AG08396 (cell line): Measurements from ENCODE around the gene UBE2Q2.
"Not testable (repeated sequence)": the region's sequence is repeated elsewhere in the genome, so short reads cannot be mapped to it uniquely, and the experiment has no call there.

Experiments used
- DNase-seq: peaks from one replicate; pipeline ENCODE4 v3.0.0; 2012; ENCODE audit warnings: low spot score, mixed read lengths

UBE2Q2 gene

DNA sequence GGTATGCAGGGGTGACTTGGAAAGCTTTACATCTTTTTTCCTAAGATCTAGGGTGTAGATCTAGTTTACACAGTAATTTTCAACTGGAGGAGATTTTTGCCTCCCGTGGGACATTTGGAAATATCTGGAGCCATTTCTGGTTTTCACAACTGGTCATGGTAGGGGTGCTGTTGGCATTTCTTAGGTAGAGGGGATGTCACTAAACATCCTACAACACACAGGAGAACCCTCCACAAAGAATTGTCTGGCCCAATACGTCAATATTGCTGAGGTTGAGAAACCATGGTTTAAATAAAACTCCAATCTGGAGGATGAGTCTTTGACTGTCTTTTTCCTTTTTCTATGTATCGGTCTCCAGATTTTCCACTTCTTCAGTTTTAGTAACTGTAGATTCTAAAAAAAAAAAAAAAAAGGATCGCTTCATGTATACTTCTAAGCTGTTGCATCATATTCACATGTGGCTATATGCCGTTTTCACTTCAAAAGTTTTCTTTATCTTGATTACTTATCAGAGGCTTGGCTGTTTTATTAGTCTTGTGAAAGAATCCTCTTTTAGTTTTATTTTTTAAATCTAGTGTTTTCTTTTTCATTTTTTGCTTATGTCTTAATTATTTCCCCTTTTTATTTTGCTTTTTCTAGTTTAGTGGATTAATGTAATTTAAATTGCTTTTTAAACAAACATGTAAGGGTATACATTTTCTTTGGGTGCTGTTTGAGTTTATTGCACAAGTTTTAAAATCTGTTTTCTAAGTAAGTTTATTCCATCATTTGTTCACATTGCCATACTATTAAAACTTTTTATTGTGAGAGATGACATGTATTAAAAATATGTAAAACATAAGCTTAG is 21.2 kb downstream of the UBE2Q2 start:
- DNase-seq, result no peak

DNA sequence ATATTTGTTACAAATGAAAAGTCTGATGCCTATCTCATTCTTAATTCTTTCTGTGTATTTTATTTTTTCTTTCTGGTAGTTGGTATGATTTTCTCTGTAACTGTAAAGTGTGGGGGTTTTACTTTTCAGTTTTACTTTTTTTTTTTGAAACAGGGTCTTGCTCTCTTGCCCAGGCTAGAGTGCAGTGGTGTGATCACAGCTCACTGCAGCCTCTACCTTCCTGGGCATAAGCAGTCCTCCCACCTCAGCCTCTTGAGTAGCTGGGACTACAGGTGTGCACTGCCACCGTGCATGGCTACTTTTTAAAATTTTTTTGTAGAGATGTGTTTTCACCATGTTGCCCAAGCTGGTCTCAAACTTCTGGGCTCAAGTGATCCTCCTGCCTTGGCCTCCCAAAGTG is 22.8 kb downstream of the UBE2Q2 start:
- DNase-seq, result not testable (repeated sequence)

DNA sequence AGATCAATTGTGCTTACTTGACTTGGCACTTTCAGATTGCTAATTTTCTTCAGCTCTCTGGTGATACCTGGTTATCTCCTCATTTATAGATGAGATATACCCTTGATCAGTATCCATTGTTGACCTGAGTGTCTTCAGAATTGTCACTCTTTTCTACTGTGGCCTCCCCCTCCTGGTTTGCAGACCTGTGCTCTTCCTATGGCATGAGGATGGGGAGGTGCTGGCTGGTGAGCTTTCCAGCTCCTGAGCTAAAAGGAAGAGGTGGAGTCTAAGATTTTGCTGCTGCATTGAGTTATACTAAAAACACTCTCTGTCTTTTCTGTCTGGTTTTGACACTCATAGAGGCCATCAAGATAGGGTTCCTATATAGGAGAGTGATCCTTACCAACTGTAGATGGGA is 23.7 kb downstream of the UBE2Q2 start:
- no peak for DNase-seq

DNA sequence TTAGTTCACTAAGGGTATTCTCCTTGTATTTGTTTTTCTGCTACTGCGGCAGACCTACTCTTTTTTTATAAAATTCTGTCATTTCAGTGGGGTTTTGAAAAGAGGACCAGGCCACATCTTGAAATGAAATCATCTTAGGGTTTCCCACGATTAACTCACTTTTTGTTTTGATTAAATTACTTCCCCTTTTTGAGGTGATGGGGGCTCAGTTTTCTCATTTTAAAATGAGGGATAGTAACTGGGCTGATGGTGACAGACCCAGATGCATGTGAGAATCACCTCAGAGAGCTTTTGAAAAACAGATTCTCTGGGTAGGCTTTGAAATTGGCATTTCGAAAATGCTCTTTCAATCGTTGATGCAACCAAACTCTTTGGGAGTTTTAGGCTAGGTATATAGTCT is 24.2 kb downstream of the UBE2Q2 start:
- no peak for DNase-seq

DNA sequence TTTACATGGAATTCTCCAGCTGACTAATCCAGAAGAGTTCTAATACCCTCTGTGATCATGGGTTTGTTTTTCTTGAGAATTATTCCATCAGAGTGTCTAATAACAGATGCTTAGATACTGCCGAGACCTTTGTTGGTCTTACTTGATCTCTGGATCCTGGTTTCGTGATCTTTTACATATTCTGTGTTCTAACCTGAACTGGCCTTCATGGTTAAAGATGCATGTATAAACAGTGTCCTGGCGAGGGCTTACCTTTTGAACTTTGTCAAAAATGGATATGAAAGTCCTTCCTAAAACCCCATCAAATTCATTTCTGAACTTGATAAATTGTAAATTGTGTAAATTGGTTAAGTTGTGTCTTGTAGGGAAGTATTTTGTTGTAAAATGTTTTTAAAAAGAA is 24.8 kb downstream of the UBE2Q2 start:
- DNase-seq, result no peak

DNA sequence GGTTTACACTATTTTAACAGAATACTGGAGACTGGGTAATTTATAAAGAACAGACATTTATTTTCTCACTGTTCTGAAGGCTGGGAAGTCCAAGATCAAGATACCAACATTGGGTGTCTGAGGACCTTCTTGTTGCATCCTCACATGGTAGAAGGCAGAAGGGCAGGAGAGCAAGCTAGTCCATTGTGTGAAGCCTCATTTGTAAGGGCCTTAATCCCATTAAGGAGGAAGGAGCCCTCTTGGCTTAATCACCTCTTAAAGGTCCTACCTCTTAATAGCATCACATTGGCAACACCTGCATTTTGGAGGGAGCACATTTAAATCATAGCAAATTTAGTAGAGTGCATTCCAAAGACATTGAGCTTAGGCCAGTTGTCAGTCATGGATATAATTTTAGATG is 26.2 kb downstream of the UBE2Q2 start:
- no peak for DNase-seq

DNA sequence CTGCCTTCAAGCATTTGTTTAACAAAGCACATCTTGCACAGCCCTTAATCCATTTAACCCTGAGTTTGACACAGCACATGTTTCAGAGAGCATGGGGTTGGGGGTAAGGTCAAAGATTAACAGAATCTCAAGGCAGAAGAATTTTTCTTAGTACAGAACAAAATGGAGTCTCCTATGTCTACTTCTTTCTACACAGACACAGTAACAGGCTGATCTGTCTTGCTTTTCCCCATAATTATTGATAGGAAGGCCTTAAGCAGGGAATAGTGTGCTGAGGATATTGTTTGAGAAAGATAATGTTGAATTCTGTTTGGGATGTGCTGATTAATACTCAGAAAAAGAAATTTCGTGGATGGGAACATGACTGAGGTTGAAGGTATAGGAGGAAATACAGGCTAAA is 28.3 kb downstream of the UBE2Q2 start:
- not testable (repeated sequence) for DNase-seq

DNA sequence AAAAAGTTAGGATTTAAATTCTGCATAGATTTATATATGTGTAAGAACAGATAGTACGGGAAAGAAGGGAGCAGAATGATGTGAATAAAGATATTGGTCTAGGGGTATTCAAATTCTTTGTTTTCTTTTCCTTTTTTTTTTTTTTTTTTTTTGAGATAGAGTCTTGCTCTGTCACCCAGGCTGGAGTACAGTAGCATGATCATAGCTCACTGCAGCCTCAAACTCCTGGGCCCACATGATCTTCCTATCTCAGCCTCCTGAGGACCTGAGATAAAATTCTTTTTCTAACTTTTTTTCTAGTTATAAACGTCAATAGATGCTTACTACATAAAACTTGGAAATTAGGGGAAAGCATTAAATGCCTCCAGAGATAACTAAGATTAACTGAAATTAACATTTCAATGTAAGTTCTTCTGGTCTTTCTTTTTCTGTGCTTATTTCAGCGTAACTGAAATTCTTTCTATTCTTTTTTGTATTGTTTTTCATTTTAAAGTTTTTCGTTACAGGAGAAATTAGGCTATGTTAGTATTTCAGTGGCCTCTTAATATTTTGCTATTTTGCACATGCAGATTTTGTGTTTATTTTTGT is 29.2 kb downstream of the UBE2Q2 start:
- DNase-seq, result no peak

DNA sequence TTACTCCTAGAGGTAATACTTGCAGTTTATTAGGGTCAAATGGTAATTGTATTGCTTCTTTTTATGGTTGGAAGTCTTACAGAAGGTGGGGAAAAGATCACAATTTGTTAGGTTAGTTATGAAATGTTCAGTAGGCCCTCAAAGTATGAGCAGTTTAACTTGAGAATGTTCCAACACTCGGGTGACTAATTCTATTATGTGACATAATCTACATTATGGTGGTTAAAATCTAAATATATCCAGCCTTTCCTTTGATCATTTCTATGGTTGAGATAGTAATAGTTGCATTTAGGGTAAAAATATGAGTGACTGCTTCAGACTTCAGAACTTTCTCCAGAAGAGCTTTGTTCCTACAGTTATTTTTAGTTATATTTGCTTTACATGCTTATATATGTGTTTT is 40.8 kb downstream of the UBE2Q2 start:
- DNase-seq, result no peak

DNA sequence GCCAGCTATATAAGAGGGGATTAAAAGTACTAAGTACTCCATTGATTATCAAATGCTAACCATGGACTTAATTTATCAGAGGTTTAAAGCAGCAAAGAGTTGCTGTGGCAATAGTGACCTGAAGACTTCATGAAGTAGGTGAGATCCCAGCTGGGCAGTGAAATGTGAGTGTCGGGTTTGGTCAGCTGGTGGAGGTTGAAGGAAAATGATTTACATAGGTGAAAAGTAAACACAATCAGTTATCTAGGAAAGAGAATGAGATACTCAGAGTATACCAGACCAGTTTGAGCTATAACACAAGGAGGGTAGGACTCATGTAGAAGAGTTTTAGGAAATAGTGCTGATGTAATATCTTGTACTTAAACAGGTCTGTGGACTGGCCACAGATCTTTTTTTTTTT is 43.9 kb downstream of the UBE2Q2 start:
- DNase-seq, result no peak

DNA sequence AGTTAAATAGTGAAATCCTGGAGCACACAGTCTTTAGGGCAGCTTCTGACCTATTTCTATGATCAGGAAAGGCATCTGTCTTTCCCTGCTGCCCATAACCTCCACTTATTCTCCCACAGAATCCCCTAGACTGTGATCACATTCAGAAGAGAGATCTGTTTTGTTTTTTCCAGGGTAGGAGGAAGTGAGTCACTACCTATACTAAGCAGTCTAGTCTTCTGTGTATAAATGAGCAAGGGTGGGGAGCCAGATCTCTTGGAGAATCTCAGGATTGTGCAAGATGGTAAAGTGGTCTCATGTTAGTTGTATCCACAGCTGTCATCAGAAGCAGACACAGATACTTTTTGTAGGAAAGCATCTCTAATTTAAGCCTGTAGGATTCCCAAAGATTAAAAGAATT is 48.6 kb downstream of the UBE2Q2 start:
- peak; percentile 36 for DNase-seq

DNA sequence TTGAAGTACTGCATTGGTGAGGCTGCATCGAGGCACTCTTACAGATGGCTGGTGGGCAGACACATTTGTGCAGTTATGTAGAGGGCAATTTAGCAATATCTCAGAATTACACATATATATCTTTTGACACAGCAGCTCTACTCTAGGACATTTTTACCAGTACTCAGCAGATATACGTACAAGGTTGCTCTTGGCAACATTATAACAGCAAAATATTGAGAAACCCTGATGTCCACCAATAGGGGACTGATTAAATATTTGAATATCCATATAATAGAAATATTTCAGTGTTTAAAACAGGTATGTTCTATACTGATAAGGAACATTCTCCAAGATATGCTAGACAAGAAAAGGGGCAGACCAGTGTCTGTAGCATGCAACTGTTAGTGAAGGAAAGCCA is 52.5 kb downstream of the UBE2Q2 start:
- DNase-seq, result no peak

DNA sequence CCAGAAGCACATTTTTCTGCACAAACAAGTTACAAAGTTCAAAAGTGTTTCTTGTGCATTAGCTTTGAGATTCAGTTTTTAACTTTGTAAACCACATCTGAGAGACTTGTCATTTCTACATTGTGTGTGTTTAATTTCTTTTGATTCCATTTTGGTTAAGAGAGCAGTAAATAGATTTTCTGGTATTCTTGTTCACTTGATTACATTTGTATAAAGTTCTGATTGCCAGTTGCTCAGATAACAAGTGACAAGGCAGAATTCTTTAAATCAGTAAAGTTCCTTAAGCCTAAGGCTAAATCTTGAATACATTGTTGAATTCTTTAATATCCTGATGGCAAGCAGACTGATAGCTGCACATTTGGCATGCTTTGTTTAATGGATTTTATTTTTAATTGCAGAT is 57.3 kb downstream of the UBE2Q2 start:
- DNase-seq, result no peak

DNA sequence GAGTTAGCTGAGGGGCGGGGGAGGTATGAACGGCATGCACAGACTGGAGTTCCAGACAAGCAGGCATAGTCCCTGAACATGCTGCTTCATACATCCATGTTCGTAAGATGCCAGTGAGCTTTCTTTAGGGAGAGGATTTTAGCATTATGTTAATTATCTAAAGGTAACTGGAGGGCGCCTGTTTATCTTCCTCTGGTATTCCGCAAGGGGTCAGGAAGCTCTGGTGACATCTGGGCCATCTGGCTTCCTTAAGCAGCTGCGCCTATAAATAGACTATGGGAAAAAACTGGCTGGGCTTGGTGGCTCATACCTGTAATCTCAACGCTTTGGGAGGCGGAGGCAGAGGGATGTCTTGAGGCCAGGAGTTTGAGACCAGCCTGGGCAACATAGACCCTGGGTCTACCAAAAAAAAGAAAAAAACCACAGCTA is 58.9 kb downstream of the UBE2Q2 start:
- DNase-seq, result no peak

DNA sequence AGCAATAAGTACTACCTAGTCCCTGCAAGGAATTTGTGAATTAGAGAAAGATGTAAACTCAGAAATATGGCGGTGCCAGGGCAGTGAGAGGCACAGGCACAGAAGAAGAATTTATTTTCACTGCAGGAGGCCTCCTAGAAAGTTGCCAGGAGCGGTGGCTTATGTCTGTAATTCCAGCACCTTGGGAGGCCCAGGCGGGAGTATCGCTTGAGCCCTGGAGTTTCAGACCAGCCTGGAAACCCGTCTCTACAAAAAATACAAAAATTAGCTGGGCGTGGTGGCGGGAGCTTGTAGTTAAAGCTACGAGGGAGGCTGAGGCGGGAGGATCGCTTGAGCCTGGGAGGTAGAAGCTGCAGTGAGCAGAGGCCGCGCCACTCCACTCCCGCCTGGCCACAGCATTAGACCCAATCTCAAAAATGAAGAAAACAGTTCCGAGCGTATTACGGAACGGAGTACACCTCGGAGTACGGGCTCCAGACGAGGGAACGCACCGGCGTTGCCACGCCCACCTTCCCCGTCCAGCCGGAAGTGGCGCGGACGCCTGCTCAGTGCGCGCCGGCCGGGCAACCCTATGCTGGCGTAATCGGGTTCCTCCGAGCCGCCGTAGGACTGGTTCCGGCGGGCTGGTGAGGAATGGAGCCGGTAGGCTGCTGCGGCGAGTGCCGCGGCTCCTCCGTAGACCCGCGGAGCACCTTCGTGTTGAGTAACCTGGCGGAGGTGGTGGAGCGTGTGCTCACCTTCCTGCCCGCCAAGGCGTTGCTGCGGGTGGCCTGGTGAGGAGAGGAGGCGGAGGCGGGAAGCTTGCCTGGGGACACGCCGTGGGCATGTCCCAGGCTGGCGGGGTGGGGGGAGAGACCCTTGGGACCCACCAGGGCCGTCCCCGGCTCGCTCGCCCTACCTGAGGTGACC is 60.3 kb downstream of the UBE2Q2 start, which contains the start of gene FBXO22:
FBXO22 (plus strand) TSS at position 548 of the 909 bp plus-strand sequence; CDS start at position 634, 86 bp downstream.
- peak; percentile 91 for DNase-seq

DNA sequence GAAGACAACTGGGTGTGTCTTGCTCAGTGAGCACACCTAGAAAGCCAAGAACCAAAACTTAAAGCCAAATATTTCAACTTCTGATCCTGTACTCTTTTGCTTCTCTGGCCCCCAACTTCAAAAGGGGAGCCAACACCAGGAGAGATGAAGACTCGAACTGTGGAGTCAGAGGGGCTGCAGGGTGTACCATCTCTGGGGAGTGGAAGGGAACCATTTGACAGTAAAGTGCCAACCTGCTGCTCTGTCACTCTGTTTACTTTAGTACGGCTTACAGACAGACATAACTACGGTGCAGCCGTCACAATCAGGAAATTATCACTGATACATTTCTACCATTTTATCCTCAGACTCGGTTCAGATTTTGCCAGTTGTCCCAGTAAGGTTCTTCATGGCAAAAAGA is 62.0 kb downstream of the UBE2Q2 start:
- no peak for DNase-seq

DNA sequence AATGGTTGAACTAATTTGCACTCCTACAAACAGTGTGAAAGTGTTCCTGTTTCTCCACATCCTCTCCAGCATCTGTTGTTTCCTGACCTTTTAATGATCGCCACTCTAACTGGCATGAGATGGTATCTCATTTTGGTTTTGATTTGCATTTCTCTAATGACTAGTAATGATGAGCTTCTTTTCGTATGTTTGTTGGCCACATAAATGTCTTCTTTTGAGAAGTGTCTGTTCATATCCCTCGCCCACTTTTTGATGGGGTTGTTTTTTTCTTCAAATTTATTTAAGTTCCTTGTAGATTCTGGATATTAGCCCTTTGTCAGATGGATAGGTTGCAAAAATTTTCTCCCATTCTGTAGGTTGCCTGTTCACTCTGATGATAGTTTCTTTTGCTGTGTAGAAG is 67.1 kb downstream of the UBE2Q2 start:
- DNase-seq, result not testable (repeated sequence)

DNA sequence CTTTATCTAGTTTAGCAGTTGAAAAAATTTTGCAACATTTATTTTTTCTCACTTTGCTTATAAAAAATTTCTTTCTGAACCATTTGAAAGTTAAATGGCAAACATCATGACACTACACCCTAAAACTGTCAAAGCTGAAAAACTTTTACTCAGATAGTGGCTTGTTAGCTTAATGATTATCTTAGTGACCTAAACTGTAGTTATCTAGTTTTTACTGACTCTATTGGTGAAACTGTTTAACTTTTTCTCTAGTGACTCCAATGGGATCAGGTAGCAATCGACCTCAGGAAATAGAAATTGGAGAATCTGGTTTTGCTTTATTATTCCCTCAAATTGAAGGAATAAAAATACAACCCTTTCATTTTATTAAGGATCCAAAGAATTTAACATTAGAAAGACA is 73.7 kb downstream of the UBE2Q2 start:
- no peak for DNase-seq

DNA sequence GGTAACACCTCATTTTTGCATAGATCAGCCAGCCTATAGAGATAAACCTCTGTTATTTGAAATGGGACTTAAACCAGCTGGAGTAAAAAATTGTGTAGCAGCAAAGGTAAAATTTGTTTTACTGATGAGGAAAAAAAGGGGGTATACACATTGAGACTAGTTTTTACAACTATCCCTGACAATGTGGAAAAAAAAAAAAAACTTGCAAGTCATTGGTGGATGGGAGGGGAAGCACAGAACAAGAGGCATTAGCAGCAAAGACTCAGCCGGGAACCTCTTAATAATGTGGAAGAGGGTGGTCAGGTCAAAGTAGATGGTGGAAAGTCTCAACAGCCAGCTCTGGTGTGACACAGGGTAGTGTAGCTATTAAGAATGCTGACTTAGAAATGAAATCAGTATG is 74.9 kb downstream of the UBE2Q2 start:
- DNase-seq, result no peak

DNA sequence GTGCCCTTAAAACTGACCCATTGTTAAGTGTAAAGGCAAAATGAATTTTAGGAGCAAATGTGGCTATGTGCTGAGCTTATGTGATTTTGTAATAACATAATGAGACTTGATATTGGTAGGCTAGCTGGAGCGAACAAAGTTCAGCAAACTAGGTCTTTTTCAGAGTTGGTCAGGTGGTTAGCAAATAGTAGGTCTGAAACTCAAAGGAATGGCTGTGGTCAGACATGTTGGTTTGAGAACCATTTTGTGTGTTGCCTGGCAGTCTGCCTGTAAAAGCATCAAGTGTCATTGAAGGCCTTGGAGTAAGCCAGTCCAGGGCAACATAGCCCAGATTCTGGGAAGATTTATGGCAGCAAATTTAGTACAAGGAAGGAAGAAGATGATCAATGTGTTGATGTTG is 76.8 kb downstream of the UBE2Q2 start:
- no peak for DNase-seq

DNA sequence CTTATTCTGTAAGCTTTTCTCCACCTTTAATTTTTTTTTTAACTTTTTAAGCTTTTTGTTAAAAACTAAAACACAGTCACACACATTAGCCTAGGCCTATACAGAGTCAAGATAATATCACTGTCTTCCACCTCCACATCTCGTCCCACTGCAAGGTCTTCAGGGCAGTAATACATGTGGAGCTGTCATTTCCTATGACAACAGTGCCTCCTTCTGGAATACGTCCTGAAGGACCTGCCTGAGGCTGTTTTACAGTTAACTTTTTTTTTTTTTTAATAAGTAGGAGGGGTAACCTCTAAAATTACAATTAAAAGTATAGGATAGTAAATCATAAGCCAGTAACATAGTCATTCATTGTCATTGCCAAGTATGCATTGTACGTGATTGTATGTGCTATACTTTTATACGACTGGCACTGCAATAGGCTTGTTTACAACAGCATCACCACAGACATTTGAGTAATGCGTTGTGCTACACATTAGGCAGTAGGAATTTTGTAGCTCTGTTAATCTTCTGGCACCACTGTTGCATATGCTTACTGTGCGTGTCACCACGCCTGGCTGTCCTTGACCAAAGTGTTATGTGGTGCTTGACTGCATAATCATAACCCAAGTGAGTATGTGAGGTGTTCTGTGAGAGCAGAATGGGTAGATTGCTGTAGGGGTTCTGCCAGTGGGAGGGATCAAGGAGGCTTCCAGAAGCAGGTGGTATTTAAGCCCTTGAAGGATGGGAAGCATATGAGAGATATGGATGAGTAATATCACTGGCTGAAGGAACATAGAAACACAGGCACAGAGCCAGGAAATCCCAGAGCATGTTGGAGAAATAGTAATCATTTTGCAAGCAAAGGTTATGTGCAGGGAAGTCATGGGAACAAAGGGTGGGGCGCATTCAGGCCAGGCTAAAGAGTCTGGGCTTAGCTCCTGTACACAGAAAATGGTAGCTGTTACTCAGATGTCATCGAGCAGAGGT is 78.8 kb downstream of the UBE2Q2 start:
- peak; percentile 24 for DNase-seq
